ENCODE results near the gene COL3A1.
A peak's percentile ranks its signal among the peaks of the same experiment; 100 is the strongest.

Gene COL3A1

GRCh38 chr2:188979187-188980114 lies 5.3 kb downstream of the COL3A1 start:
- TF ChIP-seq, protein P1, sequence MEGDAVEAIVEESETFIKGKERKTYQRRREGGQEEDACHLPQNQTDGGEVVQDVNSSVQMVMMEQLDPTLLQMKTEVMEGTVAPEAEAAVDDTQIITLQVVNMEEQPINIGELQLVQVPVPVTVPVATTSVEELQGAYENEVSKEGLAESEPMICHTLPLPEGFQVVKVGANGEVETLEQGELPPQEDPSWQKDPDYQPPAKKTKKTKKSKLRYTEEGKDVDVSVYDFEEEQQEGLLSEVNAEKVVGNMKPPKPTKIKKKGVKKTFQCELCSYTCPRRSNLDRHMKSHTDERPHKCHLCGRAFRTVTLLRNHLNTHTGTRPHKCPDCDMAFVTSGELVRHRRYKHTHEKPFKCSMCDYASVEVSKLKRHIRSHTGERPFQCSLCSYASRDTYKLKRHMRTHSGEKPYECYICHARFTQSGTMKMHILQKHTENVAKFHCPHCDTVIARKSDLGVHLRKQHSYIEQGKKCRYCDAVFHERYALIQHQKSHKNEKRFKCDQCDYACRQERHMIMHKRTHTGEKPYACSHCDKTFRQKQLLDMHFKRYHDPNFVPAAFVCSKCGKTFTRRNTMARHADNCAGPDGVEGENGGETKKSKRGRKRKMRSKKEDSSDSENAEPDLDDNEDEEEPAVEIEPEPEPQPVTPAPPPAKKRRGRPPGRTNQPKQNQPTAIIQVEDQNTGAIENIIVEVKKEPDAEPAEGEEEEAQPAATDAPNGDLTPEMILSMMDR (IDR thresholded peaks at IDR 0.05): no peak
- Histone ChIP-seq H3K4me1 (peaks cover 0 to 52% (median 4%) of the 10 kb centered on the region in 4 donors), H3K36me3 (no peaks in the 10 kb centered on the region), H3K27ac (peak overlapping the region; percentile 90), H3K9me3 (no peaks in the 10 kb centered on the region), H3K4me3 (peak overlapping the region; percentile 65 to 68), H3K27me3 (no peaks in the 10 kb centered on the region)
- no peak for DNase-seq
- intact Hi-C loops (cut with DNase I; ENCODE audit: low total_unique reads): loop anchor here (5.0 to 10.0 kb wide), 3 partner anchors 85 to 687 kb away; partner anchors contain the start of gene GULP1

DNA sequence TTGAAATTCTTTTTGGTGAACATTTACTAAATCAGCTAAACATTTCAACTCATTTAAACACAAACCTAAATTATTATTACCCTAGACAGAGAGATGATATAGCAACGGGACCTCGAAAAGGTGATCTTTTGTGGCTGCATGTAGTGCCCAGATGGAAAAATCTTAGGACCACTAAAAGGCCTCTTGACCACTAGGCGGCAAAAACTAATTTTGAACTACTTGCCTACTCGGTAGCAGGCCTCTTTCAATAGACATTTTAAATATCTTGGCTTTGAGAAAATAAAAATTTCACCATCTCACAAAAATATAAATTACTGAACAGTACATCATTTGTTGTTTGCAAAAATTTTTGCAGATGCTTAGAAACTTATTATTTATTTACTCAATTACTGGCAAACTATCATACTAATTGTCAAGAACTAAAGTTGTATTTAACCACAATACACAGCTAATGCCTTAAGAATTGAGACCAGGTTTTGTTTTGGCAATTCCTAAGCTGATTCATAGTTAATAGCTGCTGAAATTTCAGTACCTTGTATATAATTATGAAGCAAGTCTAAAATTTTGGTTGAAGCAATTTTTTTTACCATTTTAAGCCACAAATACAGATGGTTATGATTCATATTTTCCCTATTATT lies 9.4 kb downstream of the COL3A1 start:
- Histone ChIP-seq H3K36me3 (peaks cover 18 to 38% (median 25%) of the 10 kb centered on the region in 3 donors), H3K4me3 (peak overlapping the region; percentile 13 to 19), H3K27ac (peak overlapping the region; percentile 90), H3K4me1 (peaks cover 0 to 86% (median 8%) of the 10 kb centered on the region in 4 donors), H3K9me3 (no peaks in the 10 kb centered on the region), H3K27me3 (no peaks in the 10 kb centered on the region)
- TF ChIP-seq, protein P1 (IDR thresholded peaks at IDR 0.05): peak; percentile 30 to 59
- DNase-seq: no peak
- intact Hi-C loops (cut with DNase I; ENCODE audit: low total_unique reads): no loop called here

DNA sequence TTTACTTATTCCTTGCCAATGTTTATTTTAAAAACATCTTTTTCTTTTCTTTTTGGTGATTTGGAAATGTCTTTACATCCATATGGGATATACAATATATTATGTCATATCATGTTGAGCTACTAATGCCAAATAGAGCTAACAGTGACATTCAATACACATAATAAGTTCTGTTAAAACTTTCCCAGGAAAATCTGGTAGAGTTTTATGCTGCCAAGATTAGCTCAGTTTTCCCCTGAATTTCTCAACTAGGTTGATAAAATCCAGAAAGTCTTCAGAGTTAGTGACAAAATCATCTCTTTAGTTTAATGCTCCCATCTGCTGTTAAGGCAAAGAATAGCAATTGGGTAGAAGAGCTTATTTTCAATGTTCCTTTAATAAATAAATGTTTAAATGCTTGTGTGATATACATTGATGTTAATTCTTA lies 9.9 kb downstream of the COL3A1 start:
- TF ChIP-seq, protein P1 (IDR thresholded peaks at IDR 0.05): peak; percentile 56 to 60
- intact Hi-C loops (cut with DNase I; ENCODE audit: low total_unique reads): no loop called here
- Histone ChIP-seq H3K36me3 (peaks cover 20 to 44% (median 25%) of the 10 kb centered on the region in 3 donors), H3K9me3 (no peaks in the 10 kb centered on the region), H3K27ac (peak overlapping the region; percentile 90), H3K27me3 (no peaks in the 10 kb centered on the region), H3K4me1 (peaks cover 0 to 81% (median 8%) of the 10 kb centered on the region in 4 donors), H3K4me3 (peak overlapping the region; percentile 13 to 19)
- DNase-seq: no peak

DNA sequence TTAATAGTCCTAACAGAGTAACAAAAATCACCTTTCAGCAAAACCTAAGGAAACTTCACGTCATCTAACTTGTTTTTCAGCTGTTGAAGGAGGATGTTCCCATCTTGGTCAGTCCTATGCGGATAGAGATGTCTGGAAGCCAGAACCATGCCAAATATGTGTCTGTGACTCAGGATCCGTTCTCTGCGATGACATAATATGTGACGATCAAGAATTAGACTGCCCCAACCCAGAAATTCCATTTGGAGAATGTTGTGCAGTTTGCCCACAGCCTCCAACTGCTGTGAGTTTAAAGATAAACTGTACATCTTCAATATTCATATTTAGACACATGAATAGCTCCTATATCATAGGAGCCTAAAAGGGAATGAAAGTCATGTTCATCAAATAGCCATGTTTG lies 10.5 kb downstream of the COL3A1 start:
- Histone ChIP-seq H3K4me3 (no peak overlapping the region), H3K27me3 (no peaks in the 10 kb centered on the region), H3K9me3 (no peaks in the 10 kb centered on the region), H3K27ac (peak overlapping the region; percentile 90), H3K4me1 (peaks cover 0 to 75% (median 8%) of the 10 kb centered on the region in 4 donors), H3K36me3 (peaks cover 21 to 50% (median 28%) of the 10 kb centered on the region in 3 donors)
- TF ChIP-seq, protein P1 (IDR thresholded peaks at IDR 0.05): no peak
- intact Hi-C loops (cut with DNase I; ENCODE audit: low total_unique reads): no loop called here
- peak; percentile 55 to 68 for DNase-seq

DNA sequence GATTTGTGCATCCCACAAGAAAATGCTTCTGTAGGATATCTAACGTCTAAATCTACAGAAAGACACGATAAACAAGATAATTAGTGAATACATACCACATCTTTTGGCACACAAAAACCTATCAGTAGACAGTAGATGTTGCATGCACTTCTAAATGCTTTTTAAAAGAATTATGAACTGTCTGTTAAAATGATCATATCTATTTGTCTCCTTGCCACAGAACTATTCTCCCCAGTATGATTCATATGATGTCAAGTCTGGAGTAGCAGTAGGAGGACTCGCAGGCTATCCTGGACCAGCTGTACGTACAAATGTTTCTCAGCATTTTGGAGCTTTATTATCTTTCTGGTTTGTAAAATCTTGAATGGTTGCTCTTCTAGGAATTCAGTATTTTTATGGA lies 12.7 kb downstream of the COL3A1 start:
- Histone ChIP-seq H3K36me3 (peaks cover 38 to 70% (median 49%) of the 10 kb centered on the region in 3 donors), H3K27me3 (no peaks in the 10 kb centered on the region), H3K27ac (peak overlapping the region; percentile 90), H3K9me3 (no peaks in the 10 kb centered on the region), H3K4me1 (peaks cover 0 to 57% (median 7%) of the 10 kb centered on the region in 4 donors), H3K4me3 (no peak overlapping the region)
- intact Hi-C loops (cut with DNase I; ENCODE audit: low total_unique reads): no loop called here
- DNase-seq: no peak
- TF ChIP-seq, protein P1 (IDR thresholded peaks at IDR 0.05): no peak

All from tibial artery (tissue), 4 donors.